HCEC 1CT (cell line): ENCODE measurements around the gene HOXC9.

Experiments
- DNase-seq: peaks from one replicate; pipeline ENCODE4 v3.0.0-alpha.2; 2017

The HOXC9 gene

DNA sequence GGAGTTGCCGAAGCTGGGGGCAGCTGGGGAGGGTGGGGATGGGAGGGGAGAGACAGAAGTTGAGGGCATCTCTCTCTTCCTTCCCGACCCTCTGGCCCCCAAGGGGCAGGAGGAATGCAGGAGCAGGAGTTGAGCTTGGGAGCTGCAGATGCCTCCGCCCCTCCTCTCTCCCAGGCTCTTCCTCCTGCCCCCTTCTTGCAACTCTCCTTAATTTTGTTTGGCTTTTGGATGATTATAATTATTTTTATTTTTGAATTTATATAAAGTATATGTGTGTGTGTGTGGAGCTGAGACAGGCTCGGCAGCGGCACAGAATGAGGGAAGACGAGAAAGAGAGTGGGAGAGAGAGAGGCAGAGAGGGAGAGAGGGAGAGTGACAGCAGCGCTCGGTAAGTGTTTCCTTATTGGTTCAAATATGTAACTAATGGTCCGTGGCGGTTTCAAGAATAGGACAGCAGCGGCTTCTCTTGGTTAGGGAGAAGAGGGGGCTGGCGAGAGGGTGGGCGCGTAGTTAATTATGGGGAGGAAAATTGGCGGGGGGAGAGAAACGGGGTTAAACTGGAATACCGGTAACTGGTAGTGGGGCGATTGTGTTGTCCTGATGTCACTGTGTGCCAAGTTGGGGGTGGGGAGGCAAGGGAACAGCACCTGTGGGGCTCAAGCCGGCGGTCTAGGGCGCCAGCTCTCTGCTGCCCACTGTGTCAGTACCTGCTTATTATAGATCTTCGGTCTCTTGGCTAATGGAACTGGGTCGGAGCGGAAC lies 17.2 kb downstream of the HOXC9 start:
- no peak for DNase-seq

DNA sequence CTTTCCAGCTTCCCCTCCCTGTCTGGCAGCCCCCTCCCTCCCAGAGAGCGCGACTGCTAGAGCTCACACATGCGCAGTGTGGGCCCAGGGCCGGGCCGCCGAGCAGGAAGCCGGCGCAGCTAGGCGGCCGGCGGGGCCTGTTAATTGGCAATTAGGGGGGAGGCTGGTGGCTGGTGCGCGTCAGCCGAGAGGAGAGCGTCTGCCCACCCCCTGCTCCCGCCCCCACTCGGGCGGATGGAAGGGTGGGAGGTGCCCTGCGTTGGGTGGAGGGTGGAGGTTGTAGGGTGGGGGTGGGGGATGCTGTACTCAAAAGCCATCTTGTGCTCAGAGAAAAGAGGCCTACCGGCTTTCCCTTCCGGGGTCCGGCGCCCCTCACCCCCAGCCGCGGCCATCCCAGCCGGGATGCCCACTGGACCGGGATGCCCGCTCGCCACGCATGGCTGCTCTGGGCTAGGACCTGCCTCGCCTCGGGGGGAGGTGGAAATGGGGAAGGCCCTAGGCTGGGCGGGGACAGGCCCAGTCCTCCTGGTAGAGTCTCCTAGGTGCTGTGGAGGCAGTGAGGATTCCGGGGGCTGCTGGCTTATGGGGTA lies 18.0 kb downstream of the HOXC9 start:
- DNase-seq: peak; percentile 33

DNA sequence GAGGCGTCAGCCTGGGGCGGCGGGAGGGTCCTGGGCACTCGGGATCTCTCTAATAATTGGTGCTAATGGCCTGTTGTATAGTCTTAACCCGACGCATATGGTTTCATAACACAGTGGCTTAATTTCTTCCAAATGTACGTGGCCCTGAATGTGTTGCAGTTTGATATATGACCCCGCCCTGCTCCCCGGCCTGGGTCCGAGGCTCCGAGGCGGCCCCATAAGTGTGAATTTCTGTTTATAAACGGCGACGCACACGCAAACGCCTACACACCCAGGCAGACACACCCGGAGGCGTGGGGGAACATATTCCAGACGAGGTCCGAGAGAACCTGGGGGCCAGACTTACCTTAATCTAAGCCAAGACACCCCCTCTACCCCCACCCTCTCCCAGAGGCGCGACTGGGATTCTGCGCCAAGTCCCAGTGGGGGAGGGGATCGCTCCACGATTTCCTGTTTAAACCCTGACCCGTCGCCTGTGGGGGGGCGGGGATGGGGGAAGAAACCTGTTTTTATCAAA lies 18.6 kb downstream of the HOXC9 start:
- DNase-seq: no peak

DNA sequence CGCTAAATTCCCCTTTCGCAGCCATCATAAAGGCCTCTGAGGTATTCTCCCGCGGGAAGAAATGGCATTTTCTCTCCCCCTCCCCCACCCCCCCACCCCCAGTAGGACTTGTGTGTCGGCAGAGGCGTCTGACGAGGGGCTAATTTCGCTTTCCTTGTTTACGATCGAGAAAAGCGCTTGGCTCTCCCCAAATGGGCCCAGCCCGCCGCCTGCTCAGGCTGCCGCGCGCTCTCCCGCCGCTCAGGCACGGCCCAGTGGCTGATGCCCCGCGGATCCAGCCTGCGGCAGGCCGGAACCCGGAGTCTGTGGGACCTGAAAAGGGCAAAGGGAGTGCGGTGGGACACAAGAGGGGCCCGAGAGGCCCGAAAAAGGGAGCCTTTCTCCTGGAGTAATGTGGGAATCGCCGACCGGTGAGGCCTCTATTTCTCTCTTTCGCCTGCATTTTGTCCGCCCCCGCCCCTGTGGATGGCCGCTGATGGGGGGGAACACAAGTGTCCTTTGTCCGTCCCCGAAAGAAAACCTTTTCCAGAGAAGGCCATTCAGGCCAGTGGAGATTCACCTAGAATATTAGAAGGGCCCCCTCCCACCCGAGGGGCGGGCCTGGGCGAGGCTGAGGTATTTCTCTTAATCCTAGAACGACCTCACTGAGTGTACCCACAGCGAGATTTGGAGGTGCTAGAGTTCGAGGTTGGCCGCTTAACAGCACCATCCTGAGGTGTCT lies 19.3 kb downstream of the HOXC9 start:
- DNase-seq: no peak

DNA sequence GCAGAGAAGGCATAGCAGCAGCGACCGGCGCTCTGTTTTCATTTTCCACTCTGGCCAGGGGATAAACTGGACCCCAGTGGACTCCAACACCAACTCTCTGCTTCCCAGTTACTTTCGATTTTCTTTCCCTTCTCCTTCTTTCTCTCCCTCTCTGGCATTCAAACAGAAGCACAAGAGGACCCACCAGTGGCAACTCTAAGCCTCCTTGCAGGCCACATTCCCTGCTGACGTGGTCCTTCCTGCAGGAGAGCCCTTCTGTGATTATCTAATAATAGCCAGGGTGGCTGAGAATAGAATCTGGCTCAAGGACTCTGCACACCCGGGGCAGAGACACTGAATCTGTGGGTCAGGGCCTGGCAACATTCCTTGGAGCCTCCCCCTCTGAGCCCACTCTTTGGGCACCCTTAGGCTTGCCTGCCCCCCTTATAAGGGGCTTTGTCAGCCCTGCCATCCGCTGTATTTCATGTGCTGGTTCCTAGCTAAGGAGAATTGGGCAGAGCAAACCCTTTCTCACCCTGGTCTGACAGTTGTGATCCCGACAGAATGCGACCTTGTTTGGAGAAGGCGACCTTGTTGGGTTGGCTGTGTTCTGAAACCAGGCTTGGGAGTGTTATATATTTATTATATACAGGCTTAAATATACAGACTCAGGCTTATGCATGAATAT lies 20.1 kb downstream of the HOXC9 start:
- DNase-seq: no peak

DNA sequence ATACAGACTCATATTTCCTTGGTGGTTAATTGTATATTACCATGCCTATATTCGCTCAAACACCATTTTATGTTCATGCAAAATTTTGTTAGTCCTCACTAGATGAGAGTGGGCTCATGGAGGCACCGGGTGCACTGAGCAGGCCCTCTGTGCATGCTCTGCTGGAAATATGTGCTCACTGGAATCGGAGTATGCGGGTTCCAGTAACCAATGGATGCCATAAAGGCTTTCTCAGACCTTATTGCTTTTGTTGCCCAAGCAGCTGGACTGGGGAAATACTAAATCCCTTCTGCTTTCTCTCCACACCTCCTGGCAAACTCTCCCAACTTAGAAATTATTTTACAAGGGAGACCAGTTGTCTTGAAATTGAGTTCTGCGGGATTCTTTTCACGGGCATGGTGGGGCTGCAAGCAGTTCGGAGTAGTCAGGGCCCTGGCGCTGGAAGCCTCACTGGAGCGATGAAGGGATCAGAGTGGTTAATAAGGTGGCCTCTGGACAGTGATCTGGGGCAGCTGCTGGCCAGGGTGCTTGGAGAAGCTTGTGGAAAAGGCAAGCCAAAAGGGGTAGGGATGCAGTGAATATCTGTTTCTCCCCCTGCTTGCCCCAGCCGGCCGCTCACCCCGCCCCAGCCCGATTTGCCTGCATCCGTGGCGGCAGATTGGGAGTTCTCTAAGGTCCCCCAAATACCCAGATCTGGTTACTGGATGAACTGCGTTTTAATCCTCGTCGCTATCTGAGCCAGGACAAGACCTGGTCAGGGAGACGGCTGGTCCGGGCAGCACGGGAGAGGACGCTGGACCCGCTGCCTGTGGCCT lies 20.8 kb downstream of the HOXC9 start:
- no peak for DNase-seq

DNA sequence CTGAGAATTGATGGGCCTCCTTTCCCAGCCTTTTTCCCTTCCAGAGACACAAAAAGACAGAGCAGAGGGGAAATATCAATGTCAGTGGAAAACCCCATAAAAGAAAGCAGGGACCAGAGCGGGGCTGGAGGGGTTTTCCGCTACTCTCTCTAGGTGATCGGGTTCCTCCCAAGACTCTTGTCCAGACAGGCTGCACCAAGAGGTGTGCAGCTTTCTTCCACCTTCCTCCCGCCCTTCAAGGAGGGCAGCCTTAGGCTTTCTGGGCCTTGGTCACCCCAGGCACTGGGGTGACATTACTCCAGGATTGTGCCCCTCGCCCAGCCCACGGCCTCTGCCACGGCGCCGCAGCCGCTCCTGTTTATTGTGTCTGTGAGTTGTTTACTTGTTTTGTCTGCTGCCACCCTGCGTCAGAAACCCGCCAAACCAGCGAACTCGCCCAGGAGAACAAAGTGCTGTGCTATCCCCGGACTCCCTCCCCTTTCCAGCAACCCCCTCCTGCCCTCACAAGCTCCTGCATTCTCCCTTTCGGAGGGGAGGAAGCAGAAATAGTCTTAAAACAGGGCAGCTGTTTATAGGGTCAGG lies 21.6 kb downstream of the HOXC9 start:
- DNase-seq: no peak

DNA sequence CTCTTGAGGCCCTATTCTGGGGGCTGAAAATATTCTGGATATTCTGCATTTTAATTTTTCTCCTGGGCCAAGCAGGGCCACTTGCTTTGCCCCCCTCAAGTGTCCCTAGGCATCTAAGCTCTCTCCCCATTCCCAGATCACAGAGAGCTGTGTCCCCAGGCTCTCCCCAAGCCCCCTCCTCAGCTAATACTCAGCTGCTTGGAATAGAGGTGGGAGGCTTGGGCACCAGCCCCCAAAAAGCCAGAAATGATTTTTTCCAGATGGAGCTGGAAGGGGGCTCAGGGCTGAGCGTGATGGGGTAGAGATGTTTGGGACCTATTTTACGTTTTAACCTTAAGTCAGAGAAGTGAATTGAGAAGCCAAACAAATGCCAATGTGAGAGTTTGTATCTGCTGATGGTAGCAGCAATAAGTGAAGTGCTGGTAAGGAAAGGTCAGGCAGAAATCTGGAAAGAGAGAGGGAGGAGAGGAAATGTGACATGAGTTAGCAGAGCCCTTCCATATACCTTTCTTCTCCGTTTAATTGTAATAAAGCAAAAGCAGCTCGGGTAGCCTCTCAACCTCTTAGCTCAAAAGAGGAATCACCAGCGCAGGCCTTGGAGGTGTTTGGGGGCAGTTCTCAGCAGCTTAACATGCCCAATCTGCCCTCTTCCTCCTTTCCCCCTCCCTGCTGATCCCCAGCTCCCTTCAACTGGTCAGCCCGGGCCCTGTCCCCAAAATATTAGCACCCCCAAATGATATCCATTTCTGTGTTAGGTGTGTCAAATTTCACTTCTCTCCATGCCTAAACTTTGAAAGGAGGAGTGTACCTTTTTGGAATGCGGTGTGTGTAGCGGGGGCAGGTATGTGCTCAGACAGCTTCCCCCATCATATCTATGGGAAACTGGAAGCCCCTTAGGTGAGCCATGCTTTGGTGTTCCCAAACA lies 23.3 kb downstream of the HOXC9 start:
- DNase-seq: no peak

DNA sequence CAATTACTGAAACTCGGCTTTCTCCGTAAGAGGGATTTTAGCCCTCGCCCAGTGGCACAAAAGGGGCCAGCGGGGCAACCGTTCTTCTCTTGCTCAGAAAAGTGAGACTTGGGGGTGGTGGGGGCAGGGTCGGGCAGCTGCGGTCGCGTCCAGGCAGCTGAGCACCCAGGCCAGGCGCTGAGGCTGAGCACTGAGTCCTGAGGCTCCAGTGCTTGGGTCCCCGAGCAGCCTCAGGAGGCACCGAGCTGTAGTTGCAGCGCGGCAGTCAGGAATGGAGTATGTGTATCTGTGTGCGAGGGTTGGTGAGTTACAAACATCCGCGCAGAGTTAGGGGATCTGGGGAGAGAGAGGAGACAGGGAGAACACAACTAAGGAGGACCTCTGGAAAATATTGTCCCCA lies 24.2 kb downstream of the HOXC9 start:
- no peak for DNase-seq

DNA sequence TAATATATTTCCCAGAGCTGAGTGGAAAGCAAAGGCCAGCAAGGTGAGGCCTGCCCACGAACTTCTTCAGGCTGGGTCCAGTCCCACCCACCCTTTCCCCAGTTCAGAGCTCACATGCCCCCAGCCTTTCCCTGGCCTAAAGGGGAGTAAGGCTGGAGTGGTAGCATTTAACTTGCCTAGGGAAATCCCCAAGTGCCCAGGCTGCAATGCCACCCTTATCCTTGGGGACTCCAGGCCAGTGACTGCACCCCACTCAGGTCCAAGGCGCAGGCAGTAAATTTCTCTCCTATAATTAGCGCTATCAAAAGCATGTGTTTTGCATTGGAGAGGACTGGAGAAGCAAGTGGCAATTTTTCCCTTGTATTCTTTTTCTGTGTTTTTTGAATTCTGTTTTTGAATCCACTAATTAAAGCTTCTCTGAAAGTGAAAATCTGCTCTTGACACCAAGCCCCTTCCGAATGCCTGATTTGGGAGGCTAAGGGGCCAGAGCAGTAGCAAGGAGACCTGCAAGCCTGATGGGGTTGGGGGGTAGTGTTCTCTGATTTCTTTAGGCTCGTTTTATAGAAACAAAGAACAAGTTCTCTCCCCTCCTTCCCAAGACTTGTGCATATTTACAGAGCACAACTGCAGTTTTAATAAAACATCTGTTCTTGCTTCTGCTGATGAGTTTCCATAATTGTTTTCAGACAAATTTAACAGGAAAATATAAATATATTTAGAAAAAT lies 24.8 kb downstream of the HOXC9 start:
- DNase-seq: no peak

DNA sequence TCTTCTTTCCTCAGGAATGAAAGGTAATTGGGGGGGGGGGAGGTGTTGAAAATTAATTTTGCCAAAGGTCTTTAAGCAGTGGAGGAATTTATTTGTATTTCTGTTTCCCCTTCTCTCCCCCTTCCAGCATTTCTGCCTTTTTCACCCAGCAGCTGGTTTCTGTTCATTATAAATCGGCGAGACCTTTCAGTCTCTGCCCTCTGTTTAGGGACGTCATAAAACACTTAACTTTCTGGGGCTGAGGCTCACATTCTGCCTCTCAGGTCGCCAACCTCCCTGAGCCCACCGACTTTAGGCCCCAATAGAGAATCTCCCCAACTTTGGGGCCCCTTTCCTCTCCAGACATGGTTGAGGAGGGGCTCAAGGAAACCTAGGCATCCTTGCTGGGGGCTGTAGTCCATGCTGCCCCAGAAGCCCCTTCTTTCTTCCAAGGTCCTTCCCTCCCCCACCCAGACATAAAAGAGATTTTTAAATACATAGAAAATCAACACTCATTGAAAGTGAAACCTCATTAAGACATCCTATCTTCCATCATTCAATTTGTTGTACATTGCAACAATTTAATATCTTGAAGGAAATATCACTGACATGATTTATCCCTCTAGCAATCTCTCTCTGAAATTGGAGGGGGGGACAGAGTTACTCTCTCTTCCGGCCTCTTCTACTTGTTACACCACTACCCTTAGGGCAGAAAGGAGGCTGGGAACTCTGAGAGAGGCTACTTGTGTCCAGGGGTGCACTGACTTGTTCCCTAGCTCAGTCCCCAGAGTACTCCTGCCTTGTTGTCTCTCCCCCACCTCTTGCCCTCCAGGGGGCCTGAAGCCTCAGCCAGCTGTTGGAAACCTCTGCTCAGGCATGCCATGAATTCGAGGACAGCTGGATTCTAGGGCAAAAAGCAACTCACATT lies 25.8 kb downstream of the HOXC9 start:
- DNase-seq: no peak

DNA sequence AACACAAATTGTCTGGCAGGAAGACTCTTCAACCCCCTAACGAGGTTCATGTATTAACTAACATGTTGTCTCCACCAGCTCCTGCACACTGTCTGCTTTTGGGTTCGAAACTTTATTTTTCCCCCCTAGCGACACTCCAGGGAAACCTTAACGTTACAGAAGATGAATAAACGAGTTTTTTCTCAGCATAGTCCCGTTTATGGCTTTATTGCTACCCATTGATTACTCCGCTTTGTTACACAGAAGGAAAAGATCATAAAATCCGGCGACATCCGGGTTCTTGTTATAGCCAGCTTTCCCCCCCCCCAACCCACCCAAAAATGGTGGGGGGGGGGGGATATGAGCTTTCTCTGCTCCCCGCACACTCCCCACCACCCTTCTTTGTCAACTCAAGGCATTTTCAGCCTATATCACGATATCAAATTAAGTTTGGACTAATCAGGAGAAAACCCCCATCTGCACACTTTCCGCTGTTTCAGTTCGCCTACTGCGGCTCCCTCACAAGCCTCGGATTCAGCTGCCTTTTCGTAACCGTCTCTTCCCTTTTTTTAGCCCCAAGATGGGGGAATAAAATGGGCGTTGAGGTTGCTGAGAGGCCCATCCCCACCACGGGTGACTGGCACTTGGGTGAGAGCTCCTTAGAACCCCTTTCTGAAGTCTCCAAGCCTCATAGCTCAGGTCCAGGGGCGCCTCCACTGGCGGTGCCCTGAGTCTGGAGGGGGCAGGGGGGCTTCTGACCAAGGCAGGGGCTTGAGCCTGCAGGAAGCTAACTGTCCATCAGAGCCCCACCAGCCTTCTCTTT lies 26.9 kb downstream of the HOXC9 start:
- no peak for DNase-seq

DNA sequence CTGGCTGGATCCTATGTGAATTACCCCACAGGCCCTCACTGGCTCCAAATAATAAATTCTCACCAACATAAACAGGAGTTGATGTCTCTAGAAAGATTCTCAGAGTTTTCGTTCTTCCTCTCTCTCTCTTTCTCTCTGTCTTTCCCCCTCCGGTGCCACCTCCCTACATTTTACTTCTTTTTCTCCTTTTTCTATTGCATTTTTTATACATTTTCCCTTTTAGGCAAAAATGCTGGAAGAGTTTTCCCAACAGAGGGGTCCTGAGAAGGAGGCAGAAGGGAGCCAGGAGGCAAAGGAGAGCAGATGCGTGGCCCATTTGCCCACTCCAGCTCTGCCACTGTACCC lies 27.5 kb downstream of the HOXC9 start:
- DNase-seq: no peak

DNA sequence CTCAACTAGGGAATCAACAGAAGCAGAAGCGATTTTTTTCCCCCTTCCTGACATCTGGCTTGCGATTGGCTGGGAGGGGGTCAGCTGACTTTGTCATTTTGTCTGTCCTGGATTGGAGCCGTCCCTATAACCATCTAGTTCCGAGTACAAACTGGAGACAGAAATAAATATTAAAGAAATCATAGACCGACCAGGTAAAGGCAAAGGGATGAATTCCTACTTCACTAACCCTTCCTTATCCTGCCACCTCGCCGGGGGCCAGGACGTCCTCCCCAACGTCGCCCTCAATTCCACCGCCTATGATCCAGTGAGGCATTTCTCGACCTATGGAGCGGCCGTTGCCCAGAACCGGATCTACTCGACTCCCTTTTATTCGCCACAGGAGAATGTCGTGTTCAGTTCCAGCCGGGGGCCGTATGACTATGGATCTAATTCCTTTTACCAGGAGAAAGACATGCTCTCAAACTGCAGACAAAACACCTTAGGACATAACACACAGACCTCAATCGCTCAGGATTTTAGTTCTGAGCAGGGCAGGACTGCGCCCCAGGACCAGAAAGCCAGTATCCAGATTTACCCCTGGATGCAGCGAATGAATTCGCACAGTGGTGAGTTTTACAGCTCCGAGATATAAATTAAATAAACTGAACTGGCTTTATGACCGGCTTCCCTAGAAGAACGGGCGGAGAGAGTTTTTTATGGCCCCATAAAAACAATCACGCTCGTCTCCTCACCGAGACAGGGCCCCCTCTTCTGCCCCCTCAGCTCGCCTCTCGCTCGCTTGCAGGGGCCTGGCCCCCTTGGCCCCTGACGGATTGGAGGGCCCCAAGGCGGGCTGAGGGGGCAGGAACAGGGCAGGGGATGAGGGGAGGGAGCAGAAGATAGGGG lies 28.6 kb downstream of the HOXC9 start, which contains the start of gene HOXC6:
Gene HOXC6, plus strand, starts transcription at position 127 of the 888 bp plus-strand sequence. Its CDS starts 82 bp downstream, at position 209.
- peak; percentile 32 for DNase-seq

DNA sequence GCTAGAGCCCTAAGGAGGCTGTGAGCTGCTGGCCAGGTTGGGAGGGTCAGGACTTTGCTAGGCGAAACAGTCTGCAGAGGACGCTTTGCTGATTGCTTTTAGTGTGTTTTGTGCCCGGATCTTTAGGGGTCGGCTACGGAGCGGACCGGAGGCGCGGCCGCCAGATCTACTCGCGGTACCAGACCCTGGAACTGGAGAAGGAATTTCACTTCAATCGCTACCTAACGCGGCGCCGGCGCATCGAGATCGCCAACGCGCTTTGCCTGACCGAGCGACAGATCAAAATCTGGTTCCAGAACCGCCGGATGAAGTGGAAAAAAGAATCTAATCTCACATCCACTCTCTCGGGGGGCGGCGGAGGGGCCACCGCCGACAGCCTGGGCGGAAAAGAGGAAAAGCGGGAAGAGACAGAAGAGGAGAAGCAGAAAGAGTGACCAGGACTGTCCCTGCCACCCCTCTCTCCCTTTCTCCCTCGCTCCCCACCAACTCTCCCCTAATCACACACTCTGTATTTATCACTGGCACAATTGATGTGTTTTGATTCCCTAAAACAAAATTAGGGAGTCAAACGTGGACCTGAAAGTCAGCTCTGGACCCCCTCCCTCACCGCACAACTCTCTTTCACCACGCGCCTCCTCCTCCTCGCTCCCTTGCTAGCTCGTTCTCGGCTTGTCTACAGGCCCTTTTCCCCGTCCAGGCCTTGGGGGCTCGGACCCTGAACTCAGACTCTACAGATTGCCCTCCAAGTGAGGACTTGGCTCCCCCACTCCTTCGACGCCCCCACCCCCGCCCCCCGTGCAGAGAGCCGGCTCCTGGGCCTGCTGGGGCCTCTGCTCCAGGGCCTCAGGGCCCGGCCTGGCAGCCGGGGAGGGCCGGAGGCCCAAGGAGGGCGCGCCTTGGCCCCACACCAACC lies 29.8 kb downstream of the HOXC9 start:
- no peak for DNase-seq

DNA sequence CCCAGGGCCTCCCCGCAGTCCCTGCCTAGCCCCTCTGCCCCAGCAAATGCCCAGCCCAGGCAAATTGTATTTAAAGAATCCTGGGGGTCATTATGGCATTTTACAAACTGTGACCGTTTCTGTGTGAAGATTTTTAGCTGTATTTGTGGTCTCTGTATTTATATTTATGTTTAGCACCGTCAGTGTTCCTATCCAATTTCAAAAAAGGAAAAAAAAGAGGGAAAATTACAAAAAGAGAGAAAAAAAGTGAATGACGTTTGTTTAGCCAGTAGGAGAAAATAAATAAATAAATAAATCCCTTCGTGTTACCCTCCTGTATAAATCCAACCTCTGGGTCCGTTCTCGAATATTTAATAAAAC lies 30.5 kb downstream of the HOXC9 start:
- no peak for DNase-seq
